ENCODE results near the gene HIBCH. TPM values are rescaled to one million over a fixed set of nuclear protein-coding genes. Genes with fewer than 3 reads are reported as not detected.

HIBCH gene
- total and polyA plus RNA-seq, 2 of the 13 experiments (the other 11 are each of a cell fraction or from before 2014, with no cell fraction given) = 18.8 to 49.5 TPM

DNA sequence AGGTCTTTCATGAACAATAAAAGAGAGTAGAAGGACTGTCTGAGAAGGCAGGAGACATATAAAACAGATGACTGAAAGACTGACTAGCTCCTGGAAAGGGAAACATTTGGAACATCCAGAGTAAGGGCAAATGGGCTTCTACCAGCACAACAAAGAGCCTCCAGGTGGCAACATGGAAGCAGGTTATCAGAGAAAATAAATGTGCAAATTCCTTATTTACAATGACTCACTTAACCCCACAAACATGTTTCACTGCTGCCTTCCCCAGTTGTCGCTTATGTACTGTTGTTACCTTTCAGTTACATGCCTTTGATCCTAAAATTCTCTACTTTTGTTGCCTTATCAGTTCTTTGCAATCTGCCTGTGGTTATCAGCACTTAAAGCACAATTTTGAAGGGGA is 117.0 kb downstream of the HIBCH start (continued):
- TF ChIP-seq STAG1 (CRISPR knock-in tag; IDR thresholded peaks at IDR 0.05) (0 out of 2 replicates have a peak, but pooled peaks have one; percentile 15), U2AF1 (optimal IDR thresholded peaks at IDR 0.05; ENCODE audit: low read depth, low read length) (no peak), MIXL1 (CRISPR knock-in tag; IDR thresholded peaks at IDR 0.05) (no peak), CHCHD3 (CRISPR knock-in tag; IDR thresholded peaks at IDR 0.05) (no peak), IKZF4 (CRISPR knock-in tag; IDR thresholded peaks at IDR 0.05; ENCODE audit: borderline replicate concordance, low read depth, not compliant biosample characterization) (no peak), HDAC2 (CRISPR knock-in tag; IDR thresholded peaks at IDR 0.05) (no peak), ZSCAN22 (CRISPR knock-in tag; IDR thresholded peaks at IDR 0.05) (no peak), ZNF326 (CRISPR knock-in tag; IDR thresholded peaks at IDR 0.05; ENCODE audit: borderline replicate concordance) (no peak), ZNF598 (CRISPR knock-in tag; IDR thresholded peaks at IDR 0.05; ENCODE audit: borderline replicate concordance) (no peak), SIN3B (IDR thresholded peaks at IDR 0.05; ENCODE audit: low read length) (no peak), DNMT1 (CRISPR knock-in tag; IDR thresholded peaks at IDR 0.05) (no peak), SOX6 (IDR thresholded peaks at IDR 0.05) (no peak), SOX6 (CRISPR knock-in tag; IDR thresholded peaks at IDR 0.05) (no peak), ZNF263 (CRISPR knock-in tag; IDR thresholded peaks at IDR 0.05) (no peak), ARID3A (IDR thresholded peaks at IDR 0.05; ENCODE audit: low read depth, low read length) (peak; percentile 23; the same call in 1 of the 2 replicates), ZNF557 (CRISPR knock-in tag; IDR thresholded peaks at IDR 0.05) (no peak), ZFAT (CRISPR knock-in tag; conservative IDR thresholded peaks at IDR 0.05) (no peak), RFXAP (CRISPR knock-in tag; IDR thresholded peaks at IDR 0.05; ENCODE audit: borderline replicate concordance) (no peak), ZNF17 (CRISPR knock-in tag; IDR thresholded peaks at IDR 0.05) (no peak), LRRFIP1 (CRISPR knock-in tag; conservative IDR thresholded peaks at IDR 0.05) (no peak), ZNF562 (CRISPR knock-in tag; IDR thresholded peaks at IDR 0.05; ENCODE audit: borderline replicate concordance) (no peak), ZNF207 (IDR thresholded peaks at IDR 0.05; ENCODE audit: borderline replicate concordance) (no peak), PLSCR1 (CRISPR knock-in tag; IDR thresholded peaks at IDR 0.05; ENCODE audit: borderline replicate concordance) (no peak), TCF7 (IDR thresholded peaks at IDR 0.05; ENCODE audit: low read depth) (peak; percentile 40; the same call in 1 of the 2 replicates), NR2C2 (CRISPR knock-in tag; IDR thresholded peaks at IDR 0.05; ENCODE audit: borderline replicate concordance) (no peak)
- TF ChIP-seq, protein P1, sequence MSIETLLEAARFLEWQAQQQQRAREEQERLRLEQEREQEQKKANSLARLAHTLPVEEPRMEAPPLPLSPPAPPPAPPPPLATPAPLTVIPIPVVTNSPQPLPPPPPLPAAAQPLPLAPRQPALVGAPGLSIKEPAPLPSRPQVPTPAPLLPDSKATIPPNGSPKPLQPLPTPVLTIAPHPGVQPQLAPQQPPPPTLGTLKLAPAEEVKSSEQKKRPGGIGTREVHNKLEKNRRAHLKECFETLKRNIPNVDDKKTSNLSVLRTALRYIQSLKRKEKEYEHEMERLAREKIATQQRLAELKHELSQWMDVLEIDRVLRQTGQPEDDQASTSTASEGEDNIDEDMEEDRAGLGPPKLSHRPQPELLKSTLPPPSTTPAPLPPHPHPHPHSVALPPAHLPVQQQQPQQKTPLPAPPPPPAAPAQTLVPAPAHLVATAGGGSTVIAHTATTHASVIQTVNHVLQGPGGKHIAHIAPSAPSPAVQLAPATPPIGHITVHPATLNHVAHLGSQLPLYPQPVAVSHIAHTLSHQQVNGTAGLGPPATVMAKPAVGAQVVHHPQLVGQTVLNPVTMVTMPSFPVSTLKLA (IDR thresholded peaks at IDR 0.05) = no peak
